ENCODE data around the gene SLX9.

The SLX9 gene

GRCh38 chr21:44938772-44939531, 877 bp upstream of the SLX9 start:
- Histone ChIP-seq H3K27ac (ENCODE audit: low read length) (no peak overlapping the region), H3K36me3 (ENCODE audit: control insufficient read depth, low read depth, low read length) (peaks cover 6% of the 10 kb centered on the region), H3K9me3 (ENCODE audit: control insufficient read depth, low read depth, low read length) (no peaks in the 10 kb centered on the region), H3K4me3 (ENCODE audit: low read length) (peak overlapping the region; percentile 97), H3K4me1 (ENCODE audit: control insufficient read depth, low read depth, low read length) (peaks cover 12% of the 10 kb centered on the region), H3K9ac (ENCODE audit: low read length) (peak overlapping the region; percentile 81), H3K27me3 (ENCODE audit: control insufficient read depth, insufficient read depth, low read length) (peaks cover 10% of the 10 kb centered on the region)

DNA sequence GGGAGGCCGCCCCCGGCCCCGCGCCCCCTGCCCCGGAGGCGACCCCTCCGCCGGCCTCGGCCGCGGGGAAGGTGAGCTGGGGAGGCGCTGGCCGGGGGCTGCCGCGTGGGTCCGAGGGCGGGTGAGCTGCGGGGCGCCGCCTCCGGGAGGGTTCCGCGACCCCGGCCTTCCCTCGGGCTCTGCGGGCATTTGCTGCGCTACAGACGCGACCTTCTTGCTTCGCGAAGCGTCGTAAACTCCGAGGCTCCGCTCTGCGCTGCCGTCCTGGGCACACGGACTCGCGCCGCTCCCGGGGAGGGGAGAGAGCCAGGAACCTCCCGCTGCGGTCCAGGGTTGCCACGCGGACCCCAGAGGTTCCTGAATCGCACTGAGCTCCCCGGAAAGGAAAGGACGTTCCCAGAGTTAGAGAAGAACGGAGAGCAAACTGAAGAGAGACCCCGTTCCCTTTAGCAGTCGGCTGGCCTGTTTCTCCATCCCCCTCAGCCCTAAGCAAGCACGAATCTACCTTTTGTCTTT, 345 bp downstream of the SLX9 start:
- Histone ChIP-seq H3K36me3 (ENCODE audit: control insufficient read depth, low read depth, low read length) (peaks cover 19% of the 10 kb centered on the region), H3K4me3 (ENCODE audit: low read length) (peak overlapping the region; percentile 97), H3K27me3 (ENCODE audit: control insufficient read depth, insufficient read depth, low read length) (no peaks in the 10 kb centered on the region), H3K4me1 (ENCODE audit: control insufficient read depth, low read depth, low read length) (peaks cover 12% of the 10 kb centered on the region), H3K9ac (ENCODE audit: low read length) (peak overlapping the region; percentile 81), H3K27ac (ENCODE audit: low read length) (no peak overlapping the region), H3K9me3 (ENCODE audit: control insufficient read depth, low read depth, low read length) (no peaks in the 10 kb centered on the region)

- peak overlapping the region; percentile 97 for H3K4me3 ChIP-seq (ENCODE audit: low read length)
- no peak overlapping the region for H3K27ac ChIP-seq (ENCODE audit: low read length)
- no peaks in the 10 kb centered on the region for H3K9me3 ChIP-seq (ENCODE audit: control insufficient read depth, low read depth, low read length)
- H3K9ac ChIP-seq (ENCODE audit: low read length), result no peak overlapping the region
- no peaks in the 10 kb centered on the region for H3K27me3 ChIP-seq (ENCODE audit: control insufficient read depth, insufficient read depth, low read length)
- peaks cover 12% of the 10 kb centered on the region for H3K4me1 ChIP-seq (ENCODE audit: control insufficient read depth, low read depth, low read length)
- peaks cover 26% of the 10 kb centered on the region for H3K36me3 ChIP-seq (ENCODE audit: control insufficient read depth, low read depth, low read length)
Observed at GRCh38 chr21:44941567-44941966, 1.7 kb downstream of the SLX9 start.

GRCh38 chr21:44942566-44942965, 2.7 kb downstream of the SLX9 start:
- H3K9me3 ChIP-seq (ENCODE audit: control insufficient read depth, low read depth, low read length), result no peaks in the 10 kb centered on the region
- H3K36me3 ChIP-seq (ENCODE audit: control insufficient read depth, low read depth, low read length), result peaks cover 26% of the 10 kb centered on the region
- no peak overlapping the region for H3K4me3 ChIP-seq (ENCODE audit: low read length)
- H3K27me3 ChIP-seq (ENCODE audit: control insufficient read depth, insufficient read depth, low read length), result no peaks in the 10 kb centered on the region
- H3K9ac ChIP-seq (ENCODE audit: low read length), result no peak overlapping the region
- peaks cover 12% of the 10 kb centered on the region for H3K4me1 ChIP-seq (ENCODE audit: control insufficient read depth, low read depth, low read length)
- H3K27ac ChIP-seq (ENCODE audit: low read length), result no peak overlapping the region

GRCh38 chr21:44943005-44943685, 3.3 kb downstream of the SLX9 start:
- peaks cover 26% of the 10 kb centered on the region for H3K36me3 ChIP-seq (ENCODE audit: control insufficient read depth, low read depth, low read length)
- H3K27ac ChIP-seq (ENCODE audit: low read length), result no peak overlapping the region
- no peaks in the 10 kb centered on the region for H3K9me3 ChIP-seq (ENCODE audit: control insufficient read depth, low read depth, low read length)
- no peaks in the 10 kb centered on the region for H3K27me3 ChIP-seq (ENCODE audit: control insufficient read depth, insufficient read depth, low read length)
- peaks cover 12% of the 10 kb centered on the region for H3K4me1 ChIP-seq (ENCODE audit: control insufficient read depth, low read depth, low read length)
- no peak overlapping the region for H3K9ac ChIP-seq (ENCODE audit: low read length)
- H3K4me3 ChIP-seq (ENCODE audit: low read length), result no peak overlapping the region

DNA sequence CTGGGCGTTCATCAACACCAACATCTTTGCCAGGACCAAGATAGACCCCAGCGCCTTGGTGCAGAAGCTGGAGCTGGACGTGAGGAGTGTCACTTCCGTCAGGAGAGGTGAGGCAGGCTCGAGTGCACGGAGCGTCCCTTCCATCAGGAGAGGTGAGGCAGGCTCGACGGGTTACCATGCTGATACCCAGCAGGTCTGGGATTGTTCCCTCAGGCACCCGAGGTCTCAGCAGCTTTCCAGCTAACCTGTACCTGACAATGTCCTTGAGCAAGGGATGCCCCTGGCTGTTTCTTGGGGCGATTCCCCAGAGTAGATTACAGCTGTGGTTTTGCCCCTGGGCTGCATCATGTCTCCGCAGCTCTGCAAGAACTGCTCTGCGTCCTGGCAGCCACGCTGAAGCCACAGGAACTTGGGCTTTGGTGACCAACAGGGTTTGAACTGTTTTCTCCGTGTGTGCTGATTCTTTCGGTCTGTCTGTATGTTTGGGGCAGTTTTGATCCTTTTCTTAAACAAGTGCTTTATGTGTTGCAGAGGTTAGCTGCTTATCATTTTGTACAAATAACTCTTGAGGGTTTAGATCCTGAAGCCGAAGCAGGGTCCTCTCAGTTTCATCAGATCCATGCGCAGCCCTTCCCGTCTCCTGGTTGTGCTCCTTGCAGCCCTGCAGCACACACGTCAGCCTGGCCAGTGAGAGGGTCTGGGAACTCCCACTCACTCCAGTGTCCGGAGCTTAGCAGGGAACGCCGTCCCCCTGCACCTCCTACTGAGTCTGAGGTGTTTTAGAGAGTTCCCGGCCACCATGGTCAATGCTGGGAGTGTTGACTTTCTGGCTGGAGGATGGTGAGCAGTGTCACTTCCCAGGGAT, 4.1 kb downstream of the SLX9 start:
- no peak overlapping the region for H3K9ac ChIP-seq (ENCODE audit: low read length)
- peaks cover 26% of the 10 kb centered on the region for H3K36me3 ChIP-seq (ENCODE audit: control insufficient read depth, low read depth, low read length)
- H3K4me1 ChIP-seq (ENCODE audit: control insufficient read depth, low read depth, low read length), result peaks cover 12% of the 10 kb centered on the region
- no peak overlapping the region for H3K4me3 ChIP-seq (ENCODE audit: low read length)
- no peaks in the 10 kb centered on the region for H3K9me3 ChIP-seq (ENCODE audit: control insufficient read depth, low read depth, low read length)
- no peak overlapping the region for H3K27ac ChIP-seq (ENCODE audit: low read length)
- no peaks in the 10 kb centered on the region for H3K27me3 ChIP-seq (ENCODE audit: control insufficient read depth, insufficient read depth, low read length)

- H3K36me3 ChIP-seq (ENCODE audit: control insufficient read depth, low read depth, low read length), result peaks cover 26% of the 10 kb centered on the region
- H3K9me3 ChIP-seq (ENCODE audit: control insufficient read depth, low read depth, low read length), result no peaks in the 10 kb centered on the region
- peaks cover 8% of the 10 kb centered on the region for H3K4me1 ChIP-seq (ENCODE audit: control insufficient read depth, low read depth, low read length)
- no peak overlapping the region for H3K4me3 ChIP-seq (ENCODE audit: low read length)
- H3K27ac ChIP-seq (ENCODE audit: low read length), result no peak overlapping the region
- H3K9ac ChIP-seq (ENCODE audit: low read length), result no peak overlapping the region
- no peaks in the 10 kb centered on the region for H3K27me3 ChIP-seq (ENCODE audit: control insufficient read depth, insufficient read depth, low read length)
Observed at GRCh38 chr21:44944596-44944995, 4.8 kb downstream of the SLX9 start.

GRCh38 chr21:44946254-44947041, 6.6 kb downstream of the SLX9 start:
- no peak overlapping the region for H3K4me3 ChIP-seq (ENCODE audit: low read length)
- H3K9ac ChIP-seq (ENCODE audit: low read length), result no peak overlapping the region
- no peaks in the 10 kb centered on the region for H3K9me3 ChIP-seq (ENCODE audit: control insufficient read depth, low read depth, low read length)
- H3K27me3 ChIP-seq (ENCODE audit: control insufficient read depth, insufficient read depth, low read length), result no peaks in the 10 kb centered on the region
- peaks cover under 1% of the 10 kb centered on the region for H3K4me1 ChIP-seq (ENCODE audit: control insufficient read depth, low read depth, low read length)
- peaks cover 26% of the 10 kb centered on the region for H3K36me3 ChIP-seq (ENCODE audit: control insufficient read depth, low read depth, low read length)
- H3K27ac ChIP-seq (ENCODE audit: low read length), result no peak overlapping the region

DNA sequence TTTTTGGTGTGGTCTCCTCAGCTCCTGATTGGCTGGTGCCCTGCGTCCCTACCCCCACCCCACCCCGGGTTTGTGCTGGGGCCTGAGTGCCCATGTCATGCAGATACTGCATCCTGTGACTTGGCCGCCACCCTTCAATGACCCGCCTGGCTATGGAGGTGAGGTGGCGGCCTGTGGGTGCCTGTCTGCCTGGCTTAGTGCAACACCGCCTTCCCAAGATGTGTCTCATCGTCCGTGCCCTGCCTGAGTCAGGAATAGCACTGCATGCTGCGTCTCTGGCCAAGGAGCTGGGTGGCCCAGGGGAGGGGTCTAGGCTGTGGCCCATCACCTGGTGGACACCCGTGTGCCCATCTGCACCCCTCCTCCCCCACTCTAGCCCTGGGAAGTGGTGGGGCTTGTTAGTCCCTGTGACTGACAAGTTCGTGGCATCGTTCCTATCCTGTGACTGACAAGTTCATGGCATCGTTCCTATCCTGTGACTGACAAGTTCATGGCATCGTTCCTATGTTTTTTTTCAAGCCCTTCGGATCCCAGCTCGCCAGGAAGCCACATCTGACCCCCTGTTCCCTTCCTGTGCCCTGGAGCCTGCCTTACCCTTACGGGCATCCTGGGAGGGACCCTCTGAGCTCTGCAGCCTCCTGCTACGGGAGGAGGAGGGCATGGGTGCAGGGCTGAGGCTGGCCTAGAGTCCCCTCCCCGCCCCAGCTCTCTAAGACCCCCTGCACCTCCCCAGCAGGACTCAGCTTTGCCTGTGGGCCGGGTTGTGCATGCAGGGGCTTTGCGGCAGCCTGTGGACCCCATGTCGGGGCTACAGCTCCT, 7.5 kb downstream of the SLX9 start:
- H3K9ac ChIP-seq (ENCODE audit: low read length), result no peak overlapping the region
- peaks cover 26% of the 10 kb centered on the region for H3K36me3 ChIP-seq (ENCODE audit: control insufficient read depth, low read depth, low read length)
- H3K27ac ChIP-seq (ENCODE audit: low read length), result no peak overlapping the region
- H3K4me3 ChIP-seq (ENCODE audit: low read length), result no peak overlapping the region
- no peaks in the 10 kb centered on the region for H3K27me3 ChIP-seq (ENCODE audit: control insufficient read depth, insufficient read depth, low read length)
- H3K4me1 ChIP-seq (ENCODE audit: control insufficient read depth, low read depth, low read length), result no peaks in the 10 kb centered on the region
- H3K9me3 ChIP-seq (ENCODE audit: control insufficient read depth, low read depth, low read length), result no peaks in the 10 kb centered on the region

- Histone ChIP-seq H3K4me3 (ENCODE audit: low read length) (no peak overlapping the region), H3K27me3 (ENCODE audit: control insufficient read depth, insufficient read depth, low read length) (no peaks in the 10 kb centered on the region), H3K36me3 (ENCODE audit: control insufficient read depth, low read depth, low read length) (peaks cover 26% of the 10 kb centered on the region), H3K27ac (ENCODE audit: low read length) (no peak overlapping the region), H3K9ac (ENCODE audit: low read length) (no peak overlapping the region), H3K4me1 (ENCODE audit: control insufficient read depth, low read depth, low read length) (no peaks in the 10 kb centered on the region), H3K9me3 (ENCODE audit: control insufficient read depth, low read depth, low read length) (no peaks in the 10 kb centered on the region)
Observed at GRCh38 chr21:44947930-44948331, 8.1 kb downstream of the SLX9 start.

All from iPS-18a (cell line).